SW 1271 (cell line): ENCODE measurements around the gene EFL1.

Experiments used
- DNase-seq, 2 experiments: peaks; one replicate each; lab custom pipeline; 2025; lab: John Stamatoyannopoulos, UW

Gene EFL1

GRCh38 chr15:82159922-82160321, 102.6 kb downstream of the EFL1 start:
- peak; percentile 87 to 93 for DNase-seq

DNA sequence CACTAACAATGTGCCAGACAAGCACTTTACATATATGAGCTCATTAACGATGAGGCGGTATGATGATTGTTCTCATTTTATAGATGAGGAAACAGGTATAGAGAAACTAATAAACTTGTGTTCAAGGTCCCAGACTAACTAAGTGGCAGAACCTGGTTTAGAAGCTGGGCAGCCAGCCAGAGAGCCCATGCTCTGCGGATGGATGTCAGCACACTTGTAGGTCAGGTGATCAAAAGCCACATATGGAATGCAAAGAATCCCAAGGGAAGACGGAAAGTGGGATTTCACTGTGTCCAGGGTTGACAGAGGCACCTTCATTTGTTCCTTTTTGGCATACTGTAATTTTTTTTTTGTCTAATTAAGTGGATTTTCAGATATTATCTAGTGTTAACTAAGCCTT, 103.7 kb downstream of the EFL1 start:
- DNase-seq = no peak

DNA sequence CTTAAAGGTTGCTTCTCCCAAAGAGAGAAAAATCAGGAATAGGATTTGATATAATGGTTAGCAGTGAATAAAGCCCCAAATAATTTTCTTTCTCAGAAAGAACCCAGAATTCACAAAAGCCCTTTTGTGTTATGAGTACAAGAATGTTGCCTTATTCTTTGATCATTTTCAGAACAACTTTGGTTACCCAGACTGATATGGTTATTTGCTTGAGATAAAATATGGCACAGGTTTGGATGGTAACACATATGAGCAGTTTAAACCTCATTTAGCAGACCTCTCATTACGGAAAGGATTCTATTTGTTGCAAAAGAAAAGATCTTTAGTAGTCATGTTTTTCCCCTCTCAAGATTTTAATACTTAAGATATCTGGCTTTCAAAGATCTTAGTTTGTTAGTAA, 111.9 kb downstream of the EFL1 start:
- DNase-seq = no peak

DNA sequence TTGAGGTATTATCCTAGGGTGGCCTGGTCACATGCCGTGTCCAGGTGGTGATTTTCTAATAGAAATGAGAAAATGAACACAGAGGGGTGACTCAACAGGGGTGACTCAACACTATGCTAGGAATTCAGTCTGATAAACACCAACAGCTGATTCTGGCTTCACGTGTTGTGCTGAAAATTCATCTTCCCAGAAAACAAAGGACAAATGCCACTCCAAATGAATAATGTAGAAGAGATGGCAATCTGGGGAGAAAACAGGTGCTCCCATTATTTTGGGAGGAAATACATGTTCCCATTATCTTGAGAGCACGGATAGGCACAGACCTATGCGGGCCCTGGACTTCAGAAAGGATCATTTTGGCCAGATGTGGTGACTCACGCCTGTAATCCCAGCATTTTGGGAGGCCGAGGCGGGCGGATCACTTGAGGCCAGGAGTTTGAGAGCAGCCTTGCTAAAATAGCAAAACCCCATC, 115.5 kb downstream of the EFL1 start:
- DNase-seq = peak; percentile 68 to 95

- DNase-seq = peak in 1 of 2 experiments; percentile 53
These were observed 116.0 kb downstream of the EFL1 start for GRCh38 chr15:82146576-82146975.

- no peak for DNase-seq
These were observed 118.8 kb downstream of the EFL1 start for GRCh38 chr15:82143390-82144385.

DNA sequence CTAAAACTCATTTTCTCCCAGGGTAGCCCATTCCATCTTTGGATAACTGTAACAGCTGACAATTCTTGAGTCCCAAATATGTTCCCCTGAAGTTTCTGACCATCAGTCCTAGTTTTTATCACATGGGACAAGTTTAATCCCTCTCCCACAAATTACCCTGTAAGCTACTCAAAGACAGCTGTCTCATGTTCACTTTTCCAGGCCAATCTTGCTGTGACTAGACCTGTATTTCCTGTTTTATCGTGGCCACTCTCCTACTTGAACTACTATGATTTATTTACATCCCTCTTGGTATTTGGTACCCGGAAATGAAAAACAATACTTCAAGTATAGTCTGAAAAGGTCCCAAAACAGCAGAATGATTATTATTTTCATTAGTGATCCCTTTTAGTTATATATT, 121.6 kb downstream of the EFL1 start:
- DNase-seq = no peak

- DNase-seq = peak; percentile 38 to 77
These were observed 122.7 kb downstream of the EFL1 start for GRCh38 chr15:82139823-82140268.

DNA sequence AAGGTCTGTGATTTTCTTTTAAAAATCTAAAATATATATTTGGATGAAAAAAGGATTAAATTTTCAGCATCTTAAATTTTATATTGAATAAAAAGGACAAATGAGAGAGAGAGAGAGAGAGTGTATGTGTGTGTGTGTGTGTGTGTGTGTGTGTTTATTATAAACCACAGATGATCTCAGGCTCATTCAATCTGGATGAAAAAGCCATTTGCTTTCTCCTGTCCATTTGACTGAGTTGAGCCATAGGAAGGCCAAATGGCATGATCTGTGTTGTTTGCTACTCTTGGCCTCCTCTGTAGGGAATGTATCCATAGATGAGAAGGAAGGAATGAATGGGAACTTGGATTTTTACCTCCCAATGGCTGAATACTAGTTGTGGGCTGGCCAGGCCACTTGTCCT, 124.2 kb downstream of the EFL1 start:
- no peak for DNase-seq

- DNase-seq = no peak
These were observed 125.3 kb downstream of the EFL1 start for GRCh38 chr15:82137261-82137660.

DNA sequence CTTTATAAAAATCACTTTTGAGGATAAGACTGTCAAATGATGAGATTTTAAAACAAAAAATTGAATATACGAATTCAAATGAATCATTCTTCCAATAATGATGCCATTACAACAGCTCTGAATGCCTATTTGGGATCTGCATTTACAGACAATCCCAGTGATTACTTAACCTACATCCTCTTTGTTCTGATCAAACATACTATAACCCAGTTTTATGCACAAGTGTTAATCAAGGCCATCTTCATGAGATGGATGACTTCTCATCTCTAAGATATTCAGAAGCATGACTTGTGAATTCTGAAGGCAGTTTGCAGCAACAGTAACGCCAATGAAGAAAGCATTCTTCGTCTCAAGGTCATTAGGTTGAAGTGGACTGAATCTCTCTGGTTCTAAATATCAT, 126.4 kb downstream of the EFL1 start:
- DNase-seq = no peak

DNA sequence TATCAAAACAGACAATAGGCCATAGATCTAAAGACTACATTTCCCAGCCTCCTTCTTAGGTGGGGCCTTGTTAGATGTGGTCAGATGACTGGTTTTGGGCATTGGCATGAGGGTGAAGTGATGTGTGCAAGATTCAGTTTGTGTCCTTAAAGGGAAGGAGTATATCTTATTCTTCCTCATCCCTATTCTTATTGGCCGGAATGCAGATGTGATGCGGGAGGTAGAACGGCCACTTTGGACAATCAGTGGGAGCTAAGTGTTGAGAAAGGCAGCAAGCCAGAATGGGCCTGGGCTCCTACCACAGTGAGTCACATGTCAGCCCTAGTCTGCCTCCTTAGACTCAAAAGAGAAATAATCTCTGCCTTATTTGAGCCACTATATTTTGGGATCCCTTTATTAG, 126.9 kb downstream of the EFL1 start:
- no peak for DNase-seq

DNA sequence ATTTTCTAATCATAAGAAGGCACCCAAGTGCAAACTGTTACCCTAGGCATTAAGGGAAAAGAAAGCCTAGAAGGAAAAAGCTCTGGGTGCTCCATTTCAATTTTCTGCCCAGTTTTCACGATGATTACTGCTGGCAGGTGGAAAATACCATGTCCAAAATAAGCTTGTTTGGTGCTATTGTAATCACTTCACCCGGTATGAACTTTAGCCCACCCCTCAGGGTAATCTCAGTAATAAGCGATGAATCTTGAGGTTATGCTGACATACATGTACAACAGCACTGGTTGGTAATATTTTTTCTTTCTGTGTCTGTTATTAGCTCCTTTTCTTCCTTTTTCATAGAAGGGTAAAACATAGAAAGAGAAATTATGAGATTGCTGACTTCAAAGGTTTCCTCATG, 128.1 kb downstream of the EFL1 start:
- DNase-seq = no peak

- DNase-seq = no peak
These were observed 129.3 kb downstream of the EFL1 start for GRCh38 chr15:82133251-82133650.

GRCh38 chr15:82132742-82133141, 129.8 kb downstream of the EFL1 start:
- DNase-seq = peak; percentile 76 to 90

DNA sequence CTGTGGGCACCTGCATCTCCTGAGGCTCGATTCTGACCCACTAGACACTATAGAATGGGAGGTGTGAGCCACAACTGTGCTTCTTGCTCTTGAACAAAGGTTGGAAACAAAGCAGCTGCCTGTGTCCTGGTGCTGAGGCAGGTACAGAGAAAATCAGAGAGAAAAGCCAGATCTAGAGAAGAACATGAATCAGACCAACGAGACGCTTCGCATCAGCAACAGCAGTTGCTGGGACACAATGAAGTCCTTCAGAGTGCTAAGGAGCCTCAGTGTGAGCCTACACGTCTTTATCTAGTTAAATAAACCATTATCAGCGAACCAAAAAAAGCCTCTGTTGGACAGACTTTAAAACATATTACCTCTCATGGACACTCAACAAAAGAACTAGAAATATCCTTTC, 130.4 kb downstream of the EFL1 start:
- DNase-seq = no peak

GRCh38 chr15:82130248-82130647, 132.3 kb downstream of the EFL1 start:
- no peak for DNase-seq

GRCh38 chr15:82129761-82130160, 132.8 kb downstream of the EFL1 start:
- peak in 1 of 2 experiments; percentile 51 for DNase-seq

DNA sequence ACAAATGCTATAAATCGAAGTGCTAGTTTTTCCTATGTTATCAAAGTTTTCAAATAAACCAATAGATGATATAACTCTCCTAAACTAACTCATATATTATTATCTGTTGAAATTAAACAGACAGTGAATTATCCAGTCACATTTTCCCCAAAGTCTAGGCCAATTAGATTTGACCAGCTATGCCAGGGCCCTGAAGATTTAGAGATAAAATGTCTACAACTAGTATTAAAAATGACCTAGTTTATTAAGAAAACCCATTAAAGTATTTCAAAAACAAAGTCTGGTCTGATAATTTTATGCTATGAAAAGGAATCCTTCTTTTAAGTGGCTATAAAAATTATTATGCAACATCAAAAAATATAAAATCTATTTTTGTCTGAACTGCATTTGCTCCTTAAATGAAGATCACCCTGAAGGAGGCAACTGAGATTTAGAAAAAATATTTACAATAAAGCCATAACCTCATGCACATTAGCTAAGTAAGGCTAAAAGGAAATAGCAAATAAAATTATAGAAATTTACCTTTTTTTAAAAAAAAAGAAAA, 133.3 kb downstream of the EFL1 start:
- DNase-seq = no peak

DNA sequence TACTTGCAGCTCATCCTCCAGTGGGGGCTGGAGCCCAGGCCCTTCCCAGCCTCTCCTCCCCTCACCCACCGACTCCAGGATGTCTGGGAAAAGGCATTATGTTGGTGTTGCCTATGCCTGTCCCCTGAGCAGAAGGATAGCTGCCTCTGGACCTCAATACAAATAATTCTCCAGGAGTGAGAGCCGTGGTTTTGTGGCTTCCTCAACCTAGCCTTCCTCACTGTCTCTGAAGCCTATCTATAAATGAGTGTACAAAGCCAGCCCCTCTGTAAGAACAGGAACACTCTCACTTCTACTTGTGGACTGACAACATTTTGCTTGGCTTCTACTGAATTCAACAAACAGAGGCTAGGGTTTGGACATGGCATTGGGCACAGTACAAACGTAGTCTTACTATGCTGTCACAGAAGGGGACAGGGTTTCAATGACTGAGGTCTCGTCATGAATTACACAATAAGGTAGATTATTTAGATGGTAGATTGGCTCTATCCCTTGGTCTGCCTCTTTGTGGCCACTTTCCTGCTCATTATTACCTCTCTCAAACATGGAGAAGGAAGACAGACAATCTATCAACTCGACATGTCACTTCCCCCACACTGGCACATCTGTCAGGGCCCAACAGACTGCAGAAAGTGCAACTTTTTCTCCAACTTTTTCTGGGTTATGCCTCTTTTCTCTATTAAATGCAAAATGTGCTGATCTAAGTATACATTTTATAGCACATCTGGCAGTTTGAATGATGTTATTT, 134.0 kb downstream of the EFL1 start:
- DNase-seq = no peak

DNA sequence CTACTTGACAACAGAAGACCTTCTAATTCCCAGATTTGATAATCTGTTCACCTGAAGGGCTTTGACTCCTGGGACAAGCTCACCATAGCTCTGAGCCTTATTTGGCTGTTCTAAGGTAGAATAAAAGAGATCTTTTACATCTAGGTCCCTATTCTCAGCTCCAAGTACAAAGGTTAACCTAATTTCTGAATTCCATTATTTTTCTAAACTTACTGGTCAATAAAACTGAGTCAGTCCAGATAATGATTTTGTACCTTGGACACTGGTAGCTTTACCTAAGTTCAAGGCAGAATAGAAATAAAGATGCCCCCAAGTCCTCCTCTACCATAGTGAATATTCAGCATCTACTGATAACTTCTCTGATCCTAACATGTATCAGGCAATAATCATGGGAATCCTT, 135.0 kb downstream of the EFL1 start:
- no peak for DNase-seq

- no peak for DNase-seq
These were observed 136.2 kb downstream of the EFL1 start for GRCh38 chr15:82126346-82126745.
